ENCODE results near the gene CMSS1. TPM values are rescaled to one million over a fixed set of nuclear protein-coding genes. Genes with fewer than 3 reads are reported as not detected.

Gene CMSS1
- polyA plus RNA-seq, 2 of the 4 experiments (the other 2 are of a cell fraction) = 61.1 to 62.9 TPM

DNA sequence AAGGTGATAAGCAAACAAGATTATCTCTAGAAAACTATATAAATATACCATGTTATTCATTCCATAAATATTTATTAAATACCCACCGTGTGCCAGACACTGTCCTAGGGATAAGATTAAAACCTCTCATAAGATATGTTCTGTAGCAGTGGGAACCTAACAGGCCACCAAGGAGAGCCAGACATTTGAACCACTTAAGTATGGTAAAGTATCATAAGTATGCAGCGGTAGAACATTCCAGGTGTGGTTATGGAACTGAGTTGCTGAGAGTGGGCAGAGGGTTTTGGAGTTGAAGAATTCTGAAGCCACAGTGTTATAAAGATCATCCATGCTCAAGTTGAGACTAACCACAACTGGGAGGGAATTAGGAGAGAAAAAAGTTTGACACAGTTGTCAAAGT, 282.0 kb downstream of the CMSS1 start:
- H3K4me3 ChIP-seq = no peak overlapping the region
- TF ChIP-seq ZNF302 (CRISPR knock-in tag; IDR thresholded peaks at IDR 0.05) (no peak), POLR2AphosphoS2 (conservative IDR thresholded peaks at IDR 0.05; ENCODE audit: low read length) (no peak), RARB (CRISPR knock-in tag; IDR thresholded peaks at IDR 0.05) (no peak), BHLHE40 (IDR thresholded peaks at IDR 0.05; ENCODE audit: low read depth, low read length) (no peak), HMGXB4 (CRISPR knock-in tag; IDR thresholded peaks at IDR 0.05; ENCODE audit: borderline replicate concordance) (no peak), CTCF (IDR thresholded peaks at IDR 0.05) (no peak), EHF (CRISPR knock-in tag; IDR thresholded peaks at IDR 0.05) (no peak), JUNB (IDR thresholded peaks at IDR 0.05) (no peak), KDM5A (IDR thresholded peaks at IDR 0.05) (no peak), HES2 (IDR thresholded peaks at IDR 0.05) (no peak), RCOR1 (IDR thresholded peaks at IDR 0.05; ENCODE audit: low read depth, low read length) (no peak), JUN (IDR thresholded peaks at IDR 0.05) (no peak)
- TF ChIP-seq, protein P1, sequence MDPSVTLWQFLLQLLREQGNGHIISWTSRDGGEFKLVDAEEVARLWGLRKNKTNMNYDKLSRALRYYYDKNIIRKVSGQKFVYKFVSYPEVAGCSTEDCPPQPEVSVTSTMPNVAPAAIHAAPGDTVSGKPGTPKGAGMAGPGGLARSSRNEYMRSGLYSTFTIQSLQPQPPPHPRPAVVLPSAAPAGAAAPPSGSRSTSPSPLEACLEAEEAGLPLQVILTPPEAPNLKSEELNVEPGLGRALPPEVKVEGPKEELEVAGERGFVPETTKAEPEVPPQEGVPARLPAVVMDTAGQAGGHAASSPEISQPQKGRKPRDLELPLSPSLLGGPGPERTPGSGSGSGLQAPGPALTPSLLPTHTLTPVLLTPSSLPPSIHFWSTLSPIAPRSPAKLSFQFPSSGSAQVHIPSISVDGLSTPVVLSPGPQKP (IDR thresholded peaks at IDR 0.05; ENCODE audit: low read depth, low read length) = no peak
- TF ChIP-seq, protein P2, sequence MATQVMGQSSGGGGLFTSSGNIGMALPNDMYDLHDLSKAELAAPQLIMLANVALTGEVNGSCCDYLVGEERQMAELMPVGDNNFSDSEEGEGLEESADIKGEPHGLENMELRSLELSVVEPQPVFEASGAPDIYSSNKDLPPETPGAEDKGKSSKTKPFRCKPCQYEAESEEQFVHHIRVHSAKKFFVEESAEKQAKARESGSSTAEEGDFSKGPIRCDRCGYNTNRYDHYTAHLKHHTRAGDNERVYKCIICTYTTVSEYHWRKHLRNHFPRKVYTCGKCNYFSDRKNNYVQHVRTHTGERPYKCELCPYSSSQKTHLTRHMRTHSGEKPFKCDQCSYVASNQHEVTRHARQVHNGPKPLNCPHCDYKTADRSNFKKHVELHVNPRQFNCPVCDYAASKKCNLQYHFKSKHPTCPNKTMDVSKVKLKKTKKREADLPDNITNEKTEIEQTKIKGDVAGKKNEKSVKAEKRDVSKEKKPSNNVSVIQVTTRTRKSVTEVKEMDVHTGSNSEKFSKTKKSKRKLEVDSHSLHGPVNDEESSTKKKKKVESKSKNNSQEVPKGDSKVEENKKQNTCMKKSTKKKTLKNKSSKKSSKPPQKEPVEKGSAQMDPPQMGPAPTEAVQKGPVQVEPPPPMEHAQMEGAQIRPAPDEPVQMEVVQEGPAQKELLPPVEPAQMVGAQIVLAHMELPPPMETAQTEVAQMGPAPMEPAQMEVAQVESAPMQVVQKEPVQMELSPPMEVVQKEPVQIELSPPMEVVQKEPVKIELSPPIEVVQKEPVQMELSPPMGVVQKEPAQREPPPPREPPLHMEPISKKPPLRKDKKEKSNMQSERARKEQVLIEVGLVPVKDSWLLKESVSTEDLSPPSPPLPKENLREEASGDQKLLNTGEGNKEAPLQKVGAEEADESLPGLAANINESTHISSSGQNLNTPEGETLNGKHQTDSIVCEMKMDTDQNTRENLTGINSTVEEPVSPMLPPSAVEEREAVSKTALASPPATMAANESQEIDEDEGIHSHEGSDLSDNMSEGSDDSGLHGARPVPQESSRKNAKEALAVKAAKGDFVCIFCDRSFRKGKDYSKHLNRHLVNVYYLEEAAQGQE (IDR thresholded peaks at IDR 0.05) = no peak
- ChIA-PET POLR2A (no interaction called here), CTCF (no interaction called here)
- no peak overlapping the region for H3K27ac ChIP-seq
- DNase-seq (ENCODE audit: low read depth in 1 of 2, low spot score in 1 of 2) (no peak), ATAC-seq (no peak), FAIRE-seq (no peak)
- no peak overlapping the region for H3K4me2 ChIP-seq
- peaks cover 4% of the 10 kb centered on the region; the same call in 1 of the 3 replicates for H3K4me1 ChIP-seq
- 74% methylated on average over 2 of the region's 2 CpGs for WGBS (ENCODE audit: missing lambda C conversion rate)
- H3K9me3 ChIP-seq = no peaks in the 10 kb centered on the region

DNA sequence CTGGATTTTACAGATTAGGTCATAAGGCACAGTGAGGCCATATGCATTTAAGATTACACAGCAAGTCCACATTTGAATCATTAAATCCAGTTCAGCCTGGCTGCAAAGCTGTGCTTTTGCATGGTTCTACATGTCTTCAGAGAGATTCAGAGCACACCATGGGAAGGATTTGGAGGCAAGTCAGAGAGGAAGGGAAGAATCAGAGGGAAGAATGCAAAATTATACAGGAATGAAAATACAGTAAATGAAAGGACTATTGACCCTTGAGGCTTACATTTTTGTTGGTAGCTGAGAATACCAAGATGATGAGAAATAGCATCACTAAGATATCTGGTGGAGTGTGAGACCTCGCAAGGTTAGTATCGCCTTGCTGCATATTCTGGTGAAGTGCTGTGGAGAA, 282.8 kb downstream of the CMSS1 start:
- peaks cover 8% of the 10 kb centered on the region for H3K4me1 ChIP-seq
- ChIA-PET POLR2A (no interaction called here), CTCF (interaction anchor here (1.0 kb wide), 1 partner anchor 35 kb away, joined by 4 read pairs; no protein-coding TSS in a partner anchor)

More for the DNA sequence above, 282.8 kb downstream of the CMSS1 start:
- no peak overlapping the region for H3K4me2 ChIP-seq
- 98% methylated on average over 2 of the region's 2 CpGs for WGBS (ENCODE audit: missing lambda C conversion rate)
- H3K4me3 ChIP-seq = no peak overlapping the region
- TF ChIP-seq ZNF302 (CRISPR knock-in tag; IDR thresholded peaks at IDR 0.05) (no peak), TFCP2L1 (CRISPR knock-in tag; IDR thresholded peaks at IDR 0.05) (no peak), EHMT2 (IDR thresholded peaks at IDR 0.05; ENCODE audit: low read depth) (no peak), RAD21 (conservative IDR thresholded peaks at IDR 0.05 in 1 of 2, IDR thresholded peaks at IDR 0.05 in 1 of 2) (no peak), CTCF (IDR thresholded peaks at IDR 0.05) (no peak), SMC3 (IDR thresholded peaks at IDR 0.05) (no peak), ZSCAN20 (CRISPR knock-in tag; IDR thresholded peaks at IDR 0.05) (no peak), HEYL (CRISPR knock-in tag; IDR thresholded peaks at IDR 0.05) (no peak), EP300 (IDR thresholded peaks at IDR 0.05) (no peak)
- no peak for ATAC-seq
- no peak for DNase-seq (ENCODE audit: low read depth in 1 of 2, low spot score in 1 of 2)
- FAIRE-seq = no peak
- H3K27ac ChIP-seq = no peak overlapping the region
- no peaks in the 10 kb centered on the region for H3K9me3 ChIP-seq

Data from A549 (cell line).